SK-N-MC (cell line): ENCODE results near the gene ARNT2.

Source experiments
- DNase-seq: peaks from one replicate; pipeline ENCODE4 v3.0.0-alpha.2; 2011; ENCODE audit warnings: low read depth, low spot score
- H3K27ac ChIP-seq: fragments of 200-600 bp; sonication (generic); 2 replicates; pipeline ENCODE4 v1.5.1; 2016; ENCODE audit warnings: mixed run types
- H3K36me3 ChIP-seq: fragments of 200-600 bp; sonication (generic); 2 replicates; pipeline ENCODE4 v1.6.1; 2017; ENCODE audit warnings: antibody characterized with exemption, low read length, mixed read lengths; ENCODE audit not compliant: insufficient read depth
- H3K4me3 ChIP-seq: fragments of 200-600 bp; sonication (generic); 2 replicates; pipeline ENCODE4 v1.5.1; 2016
- H3K9ac ChIP-seq: fragments of 200-600 bp; sonication (generic); 2 replicates; pipeline ENCODE4 v1.8.0; 2017; ENCODE audit warnings: mixed run types, mixed read lengths; ENCODE audit not compliant: insufficient read length
- H3K9me3 ChIP-seq: fragments of 200-600 bp; sonication (generic); 2 replicates; pipeline ENCODE4 v1.6.1; 2017; ENCODE audit warnings: low read depth, mild to moderate bottlenecking, antibody characterized with exemption, low read length, moderate library complexity, mixed read lengths
- EZH2 ChIP-seq: fragments of 200-600 bp; sonication (generic); IDR thresholded peaks from one replicate; pipeline ENCODE4 v1.6.1; 2017; ENCODE audit warnings: antibody characterized with exemption
- FOXP2 ChIP-seq: optimal IDR thresholded peaks from 2 replicates; pipeline ENCODE3; 2011; ENCODE audit warnings: mild to moderate bottlenecking, moderate library complexity; ENCODE audit not compliant: insufficient read depth; ENCODE audit errors: extremely low read length, control extremely low read depth
- POLR2AphosphoS5 ChIP-seq: IDR thresholded peaks from 2 replicates; pipeline ENCODE4 v1.6.1; 2012; ENCODE audit warnings: mild to moderate bottlenecking, low read depth, low read length, borderline replicate concordance

Gene ARNT2

GRCh38 chr15:80494351-80494751, 90.2 kb downstream of the ARNT2 start:
- no peaks in the 10 kb centered on the region for H3K36me3 ChIP-seq
- H3K4me3 ChIP-seq, result no peak overlapping the region
- no peaks in the 10 kb centered on the region for H3K9me3 ChIP-seq
- TF ChIP-seq POLR2AphosphoS5 (no peak), EZH2 (no peak), FOXP2 (no peak)
- no peak for DNase-seq
- H3K27ac ChIP-seq, result no peak overlapping the region
- H3K9ac ChIP-seq, result no peak overlapping the region

- H3K9ac ChIP-seq, result no peak overlapping the region
- H3K9me3 ChIP-seq, result no peaks in the 10 kb centered on the region
- H3K4me3 ChIP-seq, result no peak overlapping the region
- H3K27ac ChIP-seq, result no peak overlapping the region
- H3K36me3 ChIP-seq, result no peaks in the 10 kb centered on the region
- TF ChIP-seq POLR2AphosphoS5 (no peak), EZH2 (no peak), FOXP2 (no peak)
- no peak for DNase-seq
Measured at GRCh38 chr15:80494756-80495155, 90.6 kb downstream of the ARNT2 start.

- H3K9ac ChIP-seq, result no peak overlapping the region
- TF ChIP-seq FOXP2 (no peak), EZH2 (no peak), POLR2AphosphoS5 (no peak)
Measured at GRCh38 chr15:80495401-80495942, 91.3 kb downstream of the ARNT2 start.

GRCh38 chr15:80496096-80496495, 91.9 kb downstream of the ARNT2 start:
- Histone ChIP-seq H3K27ac (no peak overlapping the region), H3K9me3 (no peaks in the 10 kb centered on the region), H3K4me3 (no peak overlapping the region), H3K36me3 (no peaks in the 10 kb centered on the region), H3K9ac (no peak overlapping the region)
- no peak for DNase-seq
- no peak for TF ChIP-seq FOXP2
- TF ChIP-seq POLR2AphosphoS5, result no peak
- no peak for TF ChIP-seq EZH2

More at GRCh38 chr15:80495401-80495942, 91.3 kb downstream of the ARNT2 start:
- H3K36me3 ChIP-seq, result no peaks in the 10 kb centered on the region
- DNase-seq, result no peak
- H3K4me3 ChIP-seq, result no peak overlapping the region
- H3K9me3 ChIP-seq, result no peaks in the 10 kb centered on the region
- H3K27ac ChIP-seq, result no peak overlapping the region

DNA sequence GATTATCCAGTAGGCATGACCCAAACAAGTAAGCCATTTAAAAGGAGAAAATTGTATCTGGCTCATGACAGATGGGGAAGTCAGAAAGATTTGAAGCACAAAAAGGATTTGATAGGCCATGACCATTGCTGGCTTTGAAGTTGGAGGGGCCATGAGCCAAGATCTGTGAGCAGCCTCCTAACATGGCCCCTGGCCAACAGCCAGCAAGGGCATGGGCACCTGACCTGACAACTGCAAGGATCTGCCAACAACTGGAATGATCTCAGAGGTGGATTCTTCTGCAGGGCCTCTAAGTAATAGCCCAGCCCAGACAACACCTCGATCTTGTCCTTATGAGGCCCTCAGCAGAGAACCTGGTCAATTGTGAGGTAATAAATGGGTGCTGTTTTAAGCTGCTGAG, 93.0 kb downstream of the ARNT2 start:
- Histone ChIP-seq H3K9me3 (no peaks in the 10 kb centered on the region), H3K9ac (no peak overlapping the region), H3K36me3 (no peaks in the 10 kb centered on the region), H3K4me3 (no peak overlapping the region), H3K27ac (no peak overlapping the region)
- DNase-seq, result no peak
- TF ChIP-seq POLR2AphosphoS5, result no peak
- no peak for TF ChIP-seq FOXP2
- TF ChIP-seq EZH2, result no peak

DNA sequence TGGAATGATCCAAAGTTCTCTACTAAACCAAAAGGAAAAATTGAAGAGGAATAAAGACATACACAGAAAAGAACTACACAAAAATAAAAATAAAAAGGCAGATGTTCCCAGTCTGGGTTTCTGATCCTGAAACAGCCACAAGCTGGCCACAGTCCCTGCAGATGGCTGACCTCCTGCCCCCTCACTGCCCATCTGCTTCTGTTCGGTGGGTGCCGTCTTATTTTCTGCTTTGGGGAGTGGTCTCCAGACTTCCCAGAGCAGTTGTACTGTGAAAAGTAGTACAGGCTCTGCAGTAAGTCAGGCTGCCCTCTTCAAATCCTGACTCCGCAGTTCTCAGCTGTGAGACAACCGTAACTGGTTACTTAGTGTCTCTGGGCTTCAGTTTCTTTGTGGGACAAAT, 94.5 kb downstream of the ARNT2 start:
- no peak overlapping the region for H3K27ac ChIP-seq
- H3K4me3 ChIP-seq, result no peak overlapping the region
- no peaks in the 10 kb centered on the region for H3K36me3 ChIP-seq
- H3K9me3 ChIP-seq, result no peaks in the 10 kb centered on the region
- H3K9ac ChIP-seq, result no peak overlapping the region
- TF ChIP-seq EZH2 (no peak), FOXP2 (no peak), POLR2AphosphoS5 (no peak)
- DNase-seq, result no peak

DNA sequence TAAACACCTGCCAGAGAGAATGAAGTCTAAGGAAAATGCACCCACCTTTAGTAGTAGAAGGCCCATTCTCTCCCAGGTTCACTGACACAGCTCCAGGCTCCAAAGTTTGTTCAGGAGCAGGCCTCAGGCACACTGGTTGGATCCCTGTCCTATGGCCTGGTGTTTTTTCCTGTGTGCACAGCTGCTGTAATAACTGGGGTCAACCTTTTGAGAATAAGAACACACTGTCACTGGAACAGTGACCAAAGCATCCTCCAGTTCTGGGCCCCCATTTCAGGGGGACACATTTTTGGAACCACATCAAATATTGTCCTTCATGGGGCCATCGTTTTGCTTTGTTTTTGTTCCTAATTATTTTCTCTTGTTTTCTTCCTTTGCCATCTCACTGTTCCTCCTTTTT, 95.8 kb downstream of the ARNT2 start:
- DNase-seq, result no peak
- H3K36me3 ChIP-seq, result no peaks in the 10 kb centered on the region
- no peak overlapping the region for H3K27ac ChIP-seq
- H3K9me3 ChIP-seq, result no peaks in the 10 kb centered on the region
- TF ChIP-seq POLR2AphosphoS5 (no peak), FOXP2 (no peak), EZH2 (no peak)
- H3K9ac ChIP-seq, result no peak overlapping the region
- no peak overlapping the region for H3K4me3 ChIP-seq

GRCh38 chr15:80501476-80501875, 97.3 kb downstream of the ARNT2 start:
- H3K36me3 ChIP-seq, result no peaks in the 10 kb centered on the region
- DNase-seq, result no peak
- no peak overlapping the region for H3K4me3 ChIP-seq
- TF ChIP-seq FOXP2 (no peak), POLR2AphosphoS5 (no peak), EZH2 (no peak)
- H3K9ac ChIP-seq, result no peak overlapping the region
- H3K9me3 ChIP-seq, result no peaks in the 10 kb centered on the region
- no peak overlapping the region for H3K27ac ChIP-seq

DNA sequence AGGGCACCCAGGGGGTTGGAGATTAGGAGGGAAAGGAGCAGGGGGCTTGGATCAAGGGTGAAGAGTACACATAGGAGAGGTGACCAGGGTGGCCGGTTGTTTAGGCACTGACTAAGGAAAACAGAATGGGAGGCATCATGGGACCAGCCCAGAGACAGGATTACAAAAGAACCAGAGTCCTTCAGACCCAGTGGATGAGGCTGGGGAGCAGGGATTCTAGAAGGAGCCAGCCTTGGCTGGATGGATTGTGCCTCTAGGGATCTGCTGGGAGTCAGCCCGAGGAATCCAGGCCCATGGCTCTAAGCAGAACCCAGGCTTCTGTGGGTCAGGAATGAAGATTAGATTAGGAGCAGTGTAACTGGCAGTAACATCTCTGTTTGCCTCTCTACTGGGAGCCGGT, 98.6 kb downstream of the ARNT2 start:
- H3K36me3 ChIP-seq, result no peaks in the 10 kb centered on the region
- H3K9me3 ChIP-seq, result no peaks in the 10 kb centered on the region
- no peak overlapping the region for H3K9ac ChIP-seq
- H3K27ac ChIP-seq, result no peak overlapping the region
- DNase-seq, result no peak
- TF ChIP-seq FOXP2, result no peak
- TF ChIP-seq POLR2AphosphoS5, result no peak
- no peak for TF ChIP-seq EZH2
- no peak overlapping the region for H3K4me3 ChIP-seq
